GM12891 (cell line): ENCODE measurements around the gene PDCL2.
A peak's percentile ranks its signal among the peaks of the same experiment; 100 is the strongest.

Source experiments
- DNase-seq: peaks from one replicate; pipeline ENCODE4 v3.0.0; 2011; ENCODE audit warnings: low spot score; ENCODE audit not compliant: insufficient read length
- FAIRE-seq: peaks from 2 replicates; lab custom pipeline; 2011; peaks lifted over from hg19 to GRCh38; lab: Jason Lieb, UNC
- PAX5 ChIP-seq: IDR thresholded peaks from 2 replicates; pipeline ENCODE4 v1.6.1; 2011; ENCODE audit warnings: low read length, moderate library complexity, mild to moderate bottlenecking; ENCODE audit not compliant: insufficient read depth, severe bottlenecking
- POLR2A ChIP-seq: IDR thresholded peaks from 2 replicates; pipeline ENCODE4 v1.6.1; 2011; ENCODE audit warnings: low read depth, low read length, control low read depth
- POLR2AphosphoS5 ChIP-seq: IDR thresholded peaks from 2 replicates; pipeline ENCODE4 v1.6.1; 2011; ENCODE audit warnings: low read depth, low read length, control low read depth
- POU2F2 ChIP-seq: IDR thresholded peaks from 2 replicates; pipeline ENCODE4 v1.6.1; 2011; ENCODE audit warnings: low read depth, mild to moderate bottlenecking, control low read depth, low read length, moderate library complexity
- SPI1 ChIP-seq: IDR thresholded peaks from 2 replicates; pipeline ENCODE4 v1.6.1; 2011; ENCODE audit warnings: low read depth, low read length, control low read depth
- TAF1 ChIP-seq: IDR thresholded peaks from 2 replicates; pipeline ENCODE4 v1.6.1; 2011; ENCODE audit warnings: low read depth, low read length, control low read depth

The PDCL2 gene

DNA sequence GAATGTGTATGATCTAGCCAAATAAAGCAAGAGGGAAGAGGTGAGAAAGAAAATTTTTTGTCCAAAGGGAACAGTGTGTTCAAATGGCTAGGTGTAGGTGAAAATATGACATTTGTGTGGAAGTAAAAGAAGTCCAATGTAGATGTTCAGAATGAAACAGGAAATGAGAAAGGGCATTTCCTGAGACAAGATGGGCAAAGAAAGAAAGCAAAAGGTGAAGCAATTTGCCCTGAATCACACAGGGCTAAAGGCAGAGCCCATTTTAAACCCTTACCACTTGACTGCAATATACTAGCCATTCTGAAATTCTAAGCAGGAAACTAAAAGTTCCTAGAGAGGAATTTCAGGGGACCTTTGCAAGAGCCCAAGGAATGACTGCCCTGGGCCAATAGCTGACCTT lies 81.4 kb downstream of the PDCL2 start:
- FAIRE-seq: peak; percentile 26
- no peak for DNase-seq
- TF ChIP-seq TAF1: no peak
- TF ChIP-seq SPI1: peak; percentile 66

DNA sequence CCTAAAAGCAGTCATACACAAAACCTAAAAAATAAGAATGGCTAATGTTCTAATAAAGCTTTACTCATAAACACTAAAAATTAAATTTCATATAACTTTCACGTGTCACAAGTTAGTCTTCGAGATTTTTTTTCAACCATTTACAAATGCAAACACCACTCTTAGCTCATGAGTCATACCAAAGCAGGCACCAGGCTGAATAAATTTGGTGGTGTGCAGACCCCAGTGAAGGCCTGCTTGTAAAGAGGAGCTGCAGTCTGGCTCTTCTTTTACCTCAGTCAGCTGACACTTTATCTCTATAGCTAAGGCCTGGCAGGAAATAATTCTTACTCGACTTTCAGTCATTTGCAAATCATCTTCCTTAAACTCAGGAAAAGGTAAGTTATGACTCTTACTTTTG lies 82.8 kb downstream of the PDCL2 start:
- no peak for TF ChIP-seq TAF1
- no peak for TF ChIP-seq POLR2AphosphoS5
- TF ChIP-seq POU2F2: no peak
- TF ChIP-seq POLR2A: no peak
- TF ChIP-seq SPI1: no peak
- TF ChIP-seq PAX5: no peak
- DNase-seq: no peak
- no peak for FAIRE-seq

DNA sequence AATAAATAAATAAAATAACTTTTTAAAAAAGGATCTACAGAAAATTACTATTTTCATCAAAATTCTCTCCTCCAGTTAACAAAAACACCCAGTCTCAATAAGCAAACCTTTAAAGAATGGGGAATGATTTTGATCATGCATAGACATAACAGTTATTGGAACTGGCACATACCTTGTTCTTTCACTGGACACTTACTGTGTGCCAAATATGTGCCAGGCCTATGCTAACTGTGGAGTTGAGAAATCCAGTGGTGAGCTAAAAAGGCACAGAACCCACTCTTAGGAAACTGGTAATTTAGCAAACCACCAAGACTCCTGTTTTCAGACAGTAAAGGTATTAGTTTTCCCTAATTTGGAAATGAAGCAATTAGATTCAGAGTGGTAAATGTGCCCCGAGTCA lies 84.4 kb downstream of the PDCL2 start:
- no peak for TF ChIP-seq POLR2AphosphoS5

More for the DNA sequence above, 84.4 kb downstream of the PDCL2 start:
- DNase-seq (no peak), FAIRE-seq (no peak)
